GM18508 (cell line): ENCODE measurements around the gene ZNRF3.
"Not testable (repeated sequence)": the region's sequence is repeated elsewhere in the genome, so short reads cannot be mapped to it uniquely, and the experiment has no call there.

ENCODE experiments used
- ATAC-seq: cut with Tn5 transposase; IDR thresholded peaks from one replicate; pipeline ENCODE4 v1.9.1; 2021; ENCODE audit warnings: moderate number of reproducible peaks; ENCODE audit not compliant: insufficient read depth, unreplicated experiment

Gene ZNRF3

DNA sequence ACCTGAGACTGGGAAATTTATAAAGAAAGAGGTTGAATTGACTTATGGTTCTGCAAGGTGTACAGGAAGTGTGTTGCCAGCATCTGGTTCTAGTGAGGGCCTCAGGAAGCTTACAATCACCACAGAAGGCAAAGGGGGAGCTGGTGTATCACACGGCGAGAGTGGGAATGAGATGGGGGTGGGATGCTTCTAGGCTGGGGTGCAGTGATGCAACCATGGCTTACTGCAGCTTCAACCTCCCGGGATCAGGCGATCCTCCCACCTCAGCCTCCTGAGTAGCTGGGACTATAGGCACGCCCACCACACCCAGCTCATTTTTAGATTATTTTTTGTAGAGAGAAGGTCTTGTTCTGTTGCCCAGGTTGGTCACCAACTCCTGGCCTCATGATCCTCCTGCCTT is 117.3 kb downstream of the ZNRF3 start:
- ATAC-seq, result no peak

DNA sequence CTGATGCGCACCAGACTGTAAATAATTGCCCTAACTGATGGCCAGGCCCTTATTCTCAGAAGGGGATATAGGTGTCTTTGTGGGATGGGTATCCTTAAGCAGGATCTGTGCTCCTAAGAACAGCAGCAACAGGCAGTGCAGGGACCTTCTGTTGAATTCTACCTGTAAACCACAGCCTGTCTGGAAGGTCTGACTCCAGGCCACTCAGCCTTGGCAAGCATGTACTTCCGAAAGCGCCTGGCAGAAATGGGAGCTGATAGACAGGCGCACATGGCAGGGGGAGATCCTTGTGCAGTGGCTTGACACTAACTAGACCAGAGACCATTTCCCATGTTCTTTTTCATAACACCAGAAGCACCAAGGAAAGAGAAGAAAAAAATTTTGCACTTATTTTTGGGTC is 119.2 kb downstream of the ZNRF3 start:
- ATAC-seq, result no peak

DNA sequence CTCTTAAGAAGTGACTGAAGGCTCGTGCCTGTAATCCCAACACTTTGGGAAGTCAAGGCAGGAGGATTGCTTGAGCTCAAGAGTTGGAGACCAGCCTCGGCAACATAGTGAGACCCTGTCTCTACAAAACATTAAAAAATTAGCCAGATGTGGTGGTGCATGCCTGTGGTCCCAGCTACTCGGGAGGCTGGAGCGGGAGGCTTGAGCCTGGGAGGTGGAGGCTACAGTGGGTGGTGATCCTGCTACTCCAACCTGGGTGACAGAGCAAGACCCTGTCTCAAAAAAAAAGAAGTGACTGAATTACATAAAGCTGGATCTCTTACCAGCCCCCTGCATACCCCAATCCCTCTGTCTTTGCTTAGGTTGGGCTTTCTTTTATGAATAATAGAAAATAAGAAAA is 120.2 kb downstream of the ZNRF3 start:
- ATAC-seq, result no peak

DNA sequence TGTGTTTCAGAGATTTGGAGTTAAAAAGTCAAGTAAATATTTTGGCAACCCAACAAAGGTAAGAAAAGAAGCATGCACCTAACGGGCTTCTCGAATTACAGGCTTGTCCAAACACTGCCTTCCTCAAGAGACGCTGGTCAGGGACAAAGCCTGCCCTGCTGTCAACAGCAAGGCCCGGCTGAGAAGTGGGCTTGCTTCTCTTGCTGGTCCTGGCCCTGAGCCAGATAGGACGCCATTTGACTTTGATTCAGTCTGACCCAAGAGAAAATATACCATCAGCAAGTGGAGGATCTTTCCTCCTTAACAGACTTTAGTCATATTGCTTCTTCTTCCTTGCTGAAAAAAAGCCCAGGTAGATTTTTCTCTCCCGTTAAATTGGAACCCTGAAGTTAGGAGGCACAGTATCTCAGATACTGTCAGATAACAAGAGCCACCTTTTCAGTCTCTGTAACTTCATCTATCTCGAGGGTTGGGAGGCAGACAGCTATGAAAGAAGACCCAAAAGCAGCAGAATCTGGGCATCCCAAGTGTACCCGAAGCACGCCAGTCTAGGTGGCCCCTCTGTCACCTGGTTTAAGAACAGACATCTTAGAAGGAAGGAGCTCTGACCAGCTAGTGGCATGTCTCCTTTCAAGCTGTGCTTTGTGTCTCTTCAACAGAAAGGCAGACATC is 120.7 kb downstream of the ZNRF3 start:
- ATAC-seq, result no peak

DNA sequence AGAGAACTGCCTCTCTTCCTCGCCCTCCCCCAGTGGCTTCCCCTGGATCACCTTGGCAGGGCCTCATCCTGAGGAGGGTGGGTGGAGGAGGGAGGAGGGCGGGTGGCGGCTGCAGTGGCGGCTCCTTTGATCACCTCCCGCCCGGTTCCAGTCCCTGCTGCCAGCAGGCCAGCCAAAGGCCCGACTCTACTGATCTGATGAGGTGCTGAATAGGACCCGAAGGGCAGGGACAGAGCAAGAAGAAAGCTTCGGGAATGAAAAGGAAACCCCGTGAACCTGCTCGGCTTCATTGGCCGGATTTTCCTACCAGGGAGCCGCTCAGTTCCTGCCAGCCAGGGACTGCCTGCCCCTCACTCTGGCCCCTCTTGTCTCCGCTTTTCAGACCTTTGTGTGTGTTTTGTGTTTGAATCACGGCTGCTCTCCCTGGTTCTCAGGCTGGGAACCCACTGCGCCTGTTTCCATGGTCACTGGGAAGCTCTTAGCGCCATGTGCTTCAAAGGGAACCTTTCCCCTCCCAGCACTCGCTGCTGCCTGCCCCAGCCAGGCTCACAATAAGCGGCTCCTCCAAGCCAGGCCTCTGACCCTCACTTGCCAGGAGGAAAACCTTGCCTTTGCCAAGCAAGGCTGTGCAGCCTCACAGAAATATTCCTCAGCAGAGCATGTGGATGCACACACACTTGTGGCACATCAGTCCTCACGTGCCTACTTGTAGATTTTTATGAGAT is 121.4 kb downstream of the ZNRF3 start:
- no peak for ATAC-seq

DNA sequence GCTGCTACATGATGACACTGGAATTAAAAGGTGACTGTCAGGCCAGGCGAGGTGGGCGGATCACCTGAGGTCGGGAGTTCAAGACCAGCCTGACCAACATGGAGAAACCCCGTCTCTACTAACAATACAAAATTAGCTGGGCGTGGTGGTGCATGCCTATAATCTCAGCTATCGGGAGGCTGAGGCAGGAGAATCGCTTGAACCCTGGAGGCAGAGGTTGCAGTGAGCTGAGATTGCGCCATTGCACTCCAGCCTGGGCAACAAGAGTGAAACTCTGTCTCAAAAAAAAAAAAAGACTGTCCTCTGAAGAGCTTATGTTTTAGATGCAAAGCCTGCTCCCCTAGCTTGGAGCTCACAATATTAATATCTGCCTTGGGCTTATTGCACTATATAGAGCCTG is 122.4 kb downstream of the ZNRF3 start:
- not testable (repeated sequence) for ATAC-seq

DNA sequence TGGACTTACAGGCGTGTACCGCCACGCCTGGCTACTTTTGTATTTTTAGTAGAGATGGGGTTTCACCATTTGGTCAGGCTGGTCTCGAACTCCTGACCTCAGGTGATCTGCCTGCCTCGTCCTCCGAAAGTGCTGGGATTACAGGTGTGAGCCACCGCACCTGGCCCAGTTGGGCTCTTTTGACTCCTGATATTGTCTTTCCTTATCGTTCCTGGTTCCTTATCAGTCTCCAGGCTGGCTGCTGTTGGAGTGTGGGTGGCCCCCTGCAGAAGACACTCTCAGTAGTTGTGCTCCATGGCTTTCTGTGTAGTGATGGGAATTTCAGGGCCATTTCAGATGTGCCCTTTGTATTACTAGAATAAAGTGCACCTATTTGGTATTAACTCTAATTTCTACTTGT is 123.0 kb downstream of the ZNRF3 start:
- ATAC-seq, result no peak

DNA sequence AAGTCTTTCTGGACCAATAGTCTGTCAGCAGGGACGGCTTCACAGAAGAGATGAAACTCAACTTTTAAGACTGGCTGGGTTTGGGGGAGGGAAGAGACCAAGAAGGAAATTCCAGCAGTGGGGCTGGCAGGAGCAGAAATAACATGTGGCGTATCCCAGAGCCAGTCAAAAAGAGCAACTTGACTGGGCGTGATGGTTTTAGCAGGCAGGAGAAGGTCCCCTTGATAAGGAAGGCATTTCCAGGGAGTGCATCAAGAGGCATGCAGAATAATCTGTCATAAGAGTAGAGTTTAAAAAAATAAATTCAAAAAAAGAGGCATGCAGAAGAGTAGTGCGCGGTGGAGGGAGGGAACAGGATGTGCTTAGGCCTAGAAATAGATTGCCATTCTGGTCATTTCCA is 125.8 kb downstream of the ZNRF3 start:
- no peak for ATAC-seq

DNA sequence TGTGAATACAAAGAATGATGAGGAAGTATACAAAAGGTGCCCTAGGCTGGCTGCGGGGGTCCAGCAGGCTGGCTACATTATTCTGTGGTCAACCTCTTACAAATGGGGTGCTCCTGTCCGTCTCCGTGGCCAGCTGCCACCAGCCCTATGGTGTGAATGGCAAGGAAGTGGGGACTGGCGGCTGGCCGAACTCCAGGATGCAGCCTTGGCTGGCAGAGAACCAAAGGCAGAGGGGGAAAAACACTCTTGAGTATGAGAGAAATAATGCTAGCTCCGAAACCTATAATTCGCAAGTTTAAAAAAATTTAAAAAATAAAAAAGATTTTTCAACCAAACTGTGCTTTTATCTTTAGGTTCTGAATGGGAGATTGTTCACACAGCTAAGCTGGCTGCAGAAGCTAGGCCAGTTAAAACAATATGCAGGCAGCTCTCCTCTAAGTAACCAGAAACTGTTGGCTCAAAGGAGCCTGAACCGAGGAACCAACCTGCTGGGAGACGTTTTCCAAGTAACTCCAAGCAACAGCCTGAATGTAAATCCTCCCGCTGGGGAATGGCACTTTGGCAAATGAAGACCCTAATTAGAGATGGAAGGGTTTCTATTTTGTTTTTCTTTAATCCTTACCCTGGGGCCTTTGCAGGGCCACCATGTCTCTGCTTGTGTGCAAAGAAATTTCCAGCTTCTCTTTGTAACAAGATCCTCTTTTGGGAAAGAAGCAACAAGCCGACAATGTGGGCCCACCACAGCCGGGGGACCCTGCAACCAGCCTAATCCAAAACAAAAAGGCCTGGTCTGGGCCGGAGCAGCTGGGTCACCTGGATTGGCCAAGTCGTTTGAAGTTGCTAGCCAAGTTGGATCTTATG is 128.1 kb downstream of the ZNRF3 start:
- no peak for ATAC-seq

DNA sequence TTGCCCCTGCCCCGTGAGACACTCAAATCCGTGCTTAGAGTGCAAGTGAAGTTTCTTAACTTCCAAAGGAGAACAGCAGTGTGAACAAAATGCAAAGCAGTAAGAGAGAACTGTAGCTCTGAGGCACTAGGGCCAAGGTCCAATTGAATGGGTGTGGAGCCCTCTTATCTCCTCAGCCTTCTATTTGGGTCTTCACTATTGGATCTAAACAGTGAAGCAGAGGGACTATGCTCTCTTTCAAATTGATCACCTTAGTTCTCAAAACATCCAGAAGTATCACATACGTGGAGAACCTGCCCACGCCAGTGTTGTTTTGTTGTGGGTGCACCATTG is 128.7 kb downstream of the ZNRF3 start:
- no peak for ATAC-seq

DNA sequence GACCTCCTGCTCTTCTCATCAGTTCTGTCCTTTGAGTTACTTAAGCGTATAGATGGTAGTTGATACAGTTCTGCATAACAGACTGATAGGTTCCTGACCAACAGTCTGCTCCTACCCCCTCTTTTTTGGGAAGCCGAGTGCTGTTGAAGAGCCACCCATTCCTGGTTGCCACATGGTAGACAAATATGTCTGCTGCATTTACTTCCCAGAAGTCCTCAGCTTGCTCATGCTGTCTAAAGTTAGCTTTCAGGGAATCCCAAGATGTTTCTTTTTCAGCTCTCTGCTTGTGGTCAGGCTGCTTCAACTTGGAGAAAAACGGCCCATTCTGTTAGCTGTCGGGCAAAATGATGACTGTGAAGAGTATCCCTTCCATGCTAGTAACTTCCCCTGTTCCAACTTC is 129.6 kb downstream of the ZNRF3 start:
- no peak for ATAC-seq

DNA sequence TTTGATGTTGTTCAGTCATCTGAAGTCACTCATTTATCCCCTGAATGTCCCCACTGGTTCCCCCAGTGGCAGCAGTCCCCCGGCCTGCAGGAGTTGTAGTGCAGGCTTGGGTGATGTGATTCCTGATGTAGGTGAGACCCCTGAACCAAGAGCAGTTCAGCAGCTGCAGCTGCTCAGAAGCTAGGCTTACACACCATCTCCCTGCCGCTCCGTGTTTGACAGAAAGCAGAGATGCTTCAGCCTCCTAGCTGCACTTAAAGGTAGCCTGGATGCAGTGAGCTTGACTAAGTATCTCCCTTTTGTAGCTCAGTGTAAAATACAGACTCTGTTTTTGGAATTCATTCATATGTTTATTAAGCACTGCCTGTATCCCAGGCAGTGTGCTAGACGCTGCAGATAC is 130.9 kb downstream of the ZNRF3 start:
- ATAC-seq, result no peak

DNA sequence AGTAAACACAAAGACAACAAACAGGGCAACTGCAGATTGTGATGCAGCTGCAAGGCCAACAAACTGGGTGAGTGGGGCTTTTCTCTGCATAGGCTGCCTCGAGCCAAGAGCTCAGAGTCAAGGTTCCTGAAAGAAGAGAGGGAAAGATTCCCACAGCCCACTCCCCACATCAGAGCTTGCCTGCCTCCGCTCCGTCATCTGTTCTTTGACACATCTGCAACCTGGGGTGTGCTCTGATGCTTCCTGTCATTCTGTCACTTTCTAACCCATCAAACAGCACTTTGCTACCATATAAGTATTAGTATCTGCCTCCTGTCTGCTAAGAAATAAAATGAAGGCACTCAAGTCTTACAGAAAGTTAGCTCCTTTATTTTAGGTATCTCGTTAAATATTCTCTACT is 131.4 kb downstream of the ZNRF3 start:
- no peak for ATAC-seq

DNA sequence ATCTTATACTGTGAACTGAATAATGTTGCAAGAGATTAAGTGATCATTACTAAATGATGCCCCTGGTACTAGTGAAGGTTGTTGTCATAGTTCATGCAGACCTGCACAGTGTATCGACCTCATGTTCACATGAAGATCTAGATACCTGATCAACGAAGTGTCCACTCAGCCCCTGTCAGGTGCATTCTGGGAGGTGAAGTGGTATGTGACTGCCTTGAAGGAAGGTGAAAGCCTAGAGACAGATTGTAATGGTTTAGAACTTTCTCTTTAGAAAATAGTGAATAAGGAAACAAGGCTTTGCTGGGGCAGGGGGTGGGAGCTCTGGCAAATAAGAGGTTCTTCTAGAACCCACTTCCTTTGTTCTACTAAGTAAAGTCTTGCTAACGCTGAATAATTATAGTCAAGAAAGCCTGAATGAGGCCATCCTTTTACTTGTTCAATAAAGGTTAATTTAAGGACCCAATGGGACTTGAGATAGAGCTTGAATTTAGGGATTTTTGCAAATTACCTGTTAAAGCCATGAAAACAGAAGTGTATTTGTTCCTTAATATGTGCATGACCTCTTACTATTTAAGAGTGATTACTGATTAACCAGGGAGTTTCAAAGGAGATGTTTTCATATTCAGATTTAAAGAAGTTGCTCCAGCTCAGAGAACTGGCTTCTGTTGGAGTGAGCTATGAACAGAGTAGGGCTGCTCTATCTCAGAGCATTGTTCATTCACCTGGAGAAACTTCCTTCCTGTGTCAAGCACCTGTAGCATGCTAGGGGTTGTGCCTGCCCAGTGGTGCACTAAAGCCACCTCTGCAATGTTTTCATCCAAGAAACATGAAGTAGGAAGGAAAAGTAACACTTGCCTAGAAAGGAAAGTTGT is 132.9 kb downstream of the ZNRF3 start:
- no peak for ATAC-seq

DNA sequence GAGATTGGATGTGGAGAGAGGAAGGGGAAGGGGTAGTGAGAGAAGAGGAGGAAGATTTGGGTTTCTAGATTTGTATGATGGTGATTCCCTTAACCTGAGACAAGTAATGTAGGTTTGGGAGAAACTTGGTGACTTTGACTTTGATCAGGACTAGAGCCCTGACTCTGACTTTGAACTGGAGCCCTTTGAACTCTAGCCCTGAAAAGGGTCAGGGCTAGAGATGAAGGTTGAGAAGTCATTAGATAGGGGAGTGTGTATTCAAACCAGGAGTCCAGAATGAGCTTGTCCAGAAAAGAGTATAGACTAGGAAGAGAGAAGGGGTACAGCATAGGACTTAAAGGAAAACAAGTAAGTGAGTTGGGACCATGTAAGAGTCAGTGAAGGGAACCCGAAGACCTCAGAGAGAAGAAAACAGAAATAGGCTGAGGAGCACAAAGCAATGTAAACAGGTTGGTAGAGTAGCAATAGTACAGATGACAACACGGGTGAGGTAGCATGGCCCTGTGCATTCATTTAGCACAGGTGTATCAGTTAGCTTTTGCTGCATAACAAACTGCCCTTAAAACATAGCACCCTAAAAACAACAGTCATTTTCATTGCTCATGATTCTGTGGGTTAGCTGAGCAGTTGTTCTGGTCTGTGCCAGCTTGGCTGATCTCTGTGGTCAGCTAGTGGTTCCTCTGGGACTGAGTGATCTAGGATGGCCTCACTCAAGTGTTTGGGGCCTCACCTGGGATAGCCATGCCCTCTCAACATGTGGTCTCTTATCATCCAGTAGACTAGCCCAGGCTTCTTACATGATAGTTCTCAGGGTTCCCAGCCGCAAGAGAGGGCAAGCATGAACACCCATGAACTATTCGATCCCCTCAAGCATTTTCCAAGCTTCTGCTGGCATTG is 135.2 kb downstream of the ZNRF3 start:
- ATAC-seq, result no peak

DNA sequence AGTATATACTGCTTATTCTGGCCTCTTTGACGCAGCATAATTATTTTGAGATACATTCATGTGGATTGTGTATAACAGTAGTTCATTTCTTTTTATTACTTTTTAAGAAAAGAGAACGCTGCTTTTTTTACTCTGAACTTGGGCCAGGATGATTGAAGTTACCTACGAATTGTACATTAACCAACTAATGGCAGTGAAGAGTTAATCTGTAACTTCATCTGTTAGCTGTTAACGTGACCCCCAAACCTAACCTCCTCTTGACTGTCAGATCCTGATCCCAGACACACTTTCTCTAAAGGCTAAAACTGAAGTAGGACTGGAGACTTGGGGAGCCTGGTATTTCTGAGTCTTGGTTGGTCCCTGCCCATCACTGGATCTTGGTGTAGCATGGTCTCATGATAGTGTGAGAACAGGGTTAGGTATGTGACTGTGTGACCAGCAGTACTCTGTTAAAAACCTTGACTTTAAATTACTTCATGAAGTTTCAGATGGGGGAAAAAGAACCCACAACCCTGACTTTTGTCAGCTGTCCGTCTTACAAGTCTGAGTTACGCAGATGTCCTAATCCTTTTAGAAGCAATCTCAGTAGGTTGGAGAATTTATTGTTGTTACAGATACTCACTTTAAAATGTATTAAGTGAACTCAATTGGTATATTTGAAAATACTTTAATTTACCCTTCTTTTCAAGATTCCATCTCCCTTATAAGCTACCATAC is 138.9 kb downstream of the ZNRF3 start:
- ATAC-seq, result no peak

DNA sequence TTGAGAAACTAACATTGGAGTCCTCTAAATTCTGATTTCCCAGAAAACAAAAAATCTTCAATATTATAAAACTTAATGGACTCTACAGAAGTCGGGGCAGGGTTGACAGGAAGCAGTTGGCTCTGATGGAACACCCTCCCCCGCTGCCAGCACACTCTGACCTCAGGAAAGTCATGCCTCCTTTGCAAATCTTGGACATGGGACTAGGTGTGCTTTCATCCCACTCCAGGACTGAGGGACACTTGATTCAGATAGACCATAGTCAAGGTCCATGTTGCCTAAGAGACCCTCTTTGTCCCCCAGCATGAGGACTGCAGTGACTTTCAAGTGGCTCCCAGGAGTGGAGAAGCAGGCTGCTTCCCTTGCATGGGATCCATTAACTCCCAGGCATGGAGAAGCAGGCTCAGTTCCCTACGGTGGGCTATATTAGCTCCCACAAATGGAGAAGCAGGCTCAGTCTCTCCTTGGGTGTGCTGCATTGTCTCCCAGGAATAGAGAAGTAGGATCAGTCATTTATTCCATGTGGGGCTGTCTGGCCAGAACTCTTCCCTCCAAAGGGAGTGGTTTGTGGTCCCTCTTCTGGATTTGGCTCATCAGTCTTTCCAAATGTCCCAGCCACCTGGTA is 139.9 kb downstream of the ZNRF3 start:
- no peak for ATAC-seq

DNA sequence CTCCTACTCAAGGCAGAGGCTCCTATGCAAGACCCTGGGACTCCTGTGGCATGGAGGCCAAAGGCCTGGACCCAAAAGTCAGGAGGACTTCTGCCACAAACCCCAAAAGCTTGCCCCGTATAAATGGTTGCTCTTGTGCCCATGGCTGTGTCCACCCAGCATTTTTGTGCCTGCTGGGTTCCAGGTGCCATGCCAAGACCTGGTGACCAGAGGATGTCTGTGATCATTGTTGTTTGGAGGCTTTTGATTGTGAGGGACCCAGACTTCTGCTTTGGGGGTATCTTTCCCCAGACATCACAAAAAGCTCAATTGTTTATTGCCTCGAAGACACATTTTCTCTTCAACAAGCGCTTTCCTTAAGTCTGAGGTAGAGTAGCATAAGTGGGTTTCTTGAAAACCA is 143.2 kb downstream of the ZNRF3 start:
- no peak for ATAC-seq
